Spinal cord (tissue), 10 donors: ENCODE measurements around the gene LRRC30. TPM values are rescaled to one million over a fixed set of nuclear protein-coding genes. Genes with fewer than 3 reads are reported as not detected.

ENCODE experiments used
- DNase-seq, 6 donors: peaks; one replicate each; pipeline versions ENCODE4 v3.0.0 to v3.0.0-alpha.2; 2013 to 2015; ENCODE audit warnings: low spot score in 6 of 6, low read depth in 4 of 6
- H3K27ac ChIP-seq: one replicate; pipeline ENCODE4 v1.5.1; 2013; ENCODE audit warnings: low read depth, low read length, control low read depth
- H3K27me3 ChIP-seq: one replicate; pipeline ENCODE4 v1.6.1; 2013; ENCODE audit warnings: low read length; ENCODE audit not compliant: control insufficient read depth, insufficient read depth
- H3K36me3 ChIP-seq: one replicate; pipeline ENCODE4 v1.6.1; 2013; ENCODE audit warnings: low read length; ENCODE audit not compliant: control insufficient read depth, insufficient read depth
- H3K4me1 ChIP-seq: one replicate; pipeline ENCODE4 v1.6.1; 2013; ENCODE audit warnings: low read length; ENCODE audit not compliant: control insufficient read depth, insufficient read depth
- H3K4me3 ChIP-seq: one replicate; pipeline ENCODE4 v1.5.1; 2013; ENCODE audit warnings: low read depth, low read length, control low read depth
- H3K9me3 ChIP-seq: one replicate; pipeline ENCODE4 v1.6.1; 2013; ENCODE audit warnings: low read length; ENCODE audit not compliant: control insufficient read depth, insufficient read depth
- WGBS: methylation state at CpG from one replicate; pipeline ENCODE4 v1.1.5; 2013; ENCODE audit warnings: missing lambda C conversion rate; ENCODE audit not compliant: insufficient coverage; 5-methylcytosine and 5-hydroxymethylcytosine counted together
- polyA plus RNA-seq, 2 donors: library from polyadenylated mRNA; unstranded; fragments of 120-200 nt; gene quantifications; one replicate each; pipeline ENCODE4 v1.2.1, GENCODE V29; 2013; ENCODE audit not compliant: insufficient read length in 2 of 2
- total RNA-seq, 2 donors: library from RNA; depleted of rRNA in 1 of 2; stranded (reverse); fragments of 120-200 nt in 1 of 2; fragments of >200 nt in 1 of 2; gene quantifications; one replicate each; pipeline versions ENCODE4 v1.2.3 to v1.2.4, GENCODE V29; 2013 to 2014
- donor health status: healthy.

LRRC30 gene
- total and polyA plus RNA-seq, 4 donors, result not detected

DNA sequence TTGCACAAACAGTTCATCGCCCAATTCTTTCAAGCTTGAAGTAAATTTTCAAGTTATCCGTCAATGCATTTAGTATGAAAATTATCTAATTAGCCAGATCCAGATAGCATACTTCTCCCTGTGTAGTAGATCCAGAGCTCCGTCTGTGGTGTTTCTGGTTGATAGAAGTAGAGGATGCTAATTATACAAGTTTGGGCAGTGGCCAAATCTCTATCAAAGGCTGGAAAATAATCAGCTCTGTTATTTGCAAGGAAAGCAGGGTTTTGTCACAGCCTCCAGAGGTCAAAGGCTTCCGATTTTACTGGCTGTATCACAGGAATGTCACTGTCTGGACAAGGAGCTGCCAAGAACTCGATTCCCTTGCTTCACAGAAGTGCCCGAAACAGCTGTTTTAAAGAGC, 28.6 kb downstream of the LRRC30 start:
- DNase-seq, result peak in 2 of 6 donors; percentile 81 to 82
- Histone ChIP-seq H3K27me3 (no peaks in the 10 kb centered on the region), H3K27ac (no peak overlapping the region), H3K36me3 (no peaks in the 10 kb centered on the region), H3K9me3 (no peaks in the 10 kb centered on the region), H3K4me3 (no peak overlapping the region), H3K4me1 (peaks cover 7% of the 10 kb centered on the region)
- 27% methylated on average over 4 of the region's 6 CpGs for WGBS

DNA sequence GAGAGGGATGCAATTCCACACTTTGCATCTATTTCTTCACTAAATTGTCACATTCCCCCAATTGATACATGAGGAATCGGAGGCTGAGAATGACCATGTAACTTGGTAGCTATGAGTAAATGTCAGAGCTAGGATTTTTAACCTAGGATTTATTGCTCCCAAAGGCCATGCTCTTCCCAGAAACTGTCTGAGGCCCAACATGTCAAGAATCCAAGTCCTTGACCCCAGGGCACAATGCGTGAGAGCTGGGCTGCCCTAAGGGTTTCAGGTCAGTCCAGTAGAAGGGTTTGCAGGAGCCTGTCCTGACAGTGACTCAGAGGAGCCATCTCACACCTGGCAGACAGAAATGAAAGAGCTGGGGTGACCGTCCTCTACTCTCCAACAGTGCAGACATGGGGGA, 30.3 kb downstream of the LRRC30 start:
- no peak overlapping the region for H3K4me3 ChIP-seq
- 93% methylated on average over 2 of the region's 3 CpGs for WGBS
- H3K9me3 ChIP-seq, result no peaks in the 10 kb centered on the region
- DNase-seq, result no peak
- H3K4me1 ChIP-seq, result peaks cover 7% of the 10 kb centered on the region
- H3K27ac ChIP-seq, result no peak overlapping the region
- no peaks in the 10 kb centered on the region for H3K36me3 ChIP-seq
- no peaks in the 10 kb centered on the region for H3K27me3 ChIP-seq

DNA sequence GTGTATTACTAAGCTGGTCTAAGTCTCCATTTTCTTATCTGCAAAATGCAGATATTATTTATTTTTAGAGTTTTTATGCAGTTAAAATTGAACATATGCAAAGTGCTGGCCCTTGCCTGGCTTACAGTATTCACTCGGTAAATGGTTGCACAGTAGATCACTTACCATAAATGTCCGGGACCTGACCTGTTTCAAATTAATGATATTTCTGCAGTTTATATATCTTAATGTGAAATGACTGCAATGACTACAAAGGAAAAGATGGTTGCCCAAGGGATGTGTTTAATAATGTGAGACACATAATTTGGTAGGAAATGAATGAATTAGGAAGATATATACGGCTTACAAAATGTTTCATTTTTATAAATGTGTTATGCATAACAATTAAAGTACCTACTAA, 37.1 kb downstream of the LRRC30 start:
- Histone ChIP-seq H3K27ac (no peak overlapping the region), H3K36me3 (no peaks in the 10 kb centered on the region), H3K4me1 (peaks cover 10% of the 10 kb centered on the region), H3K27me3 (no peaks in the 10 kb centered on the region), H3K4me3 (no peak overlapping the region), H3K9me3 (no peaks in the 10 kb centered on the region)
- DNase-seq, result no peak
- WGBS, result no CpG with 5 or more reads among the region's 3 CpGs

DNA sequence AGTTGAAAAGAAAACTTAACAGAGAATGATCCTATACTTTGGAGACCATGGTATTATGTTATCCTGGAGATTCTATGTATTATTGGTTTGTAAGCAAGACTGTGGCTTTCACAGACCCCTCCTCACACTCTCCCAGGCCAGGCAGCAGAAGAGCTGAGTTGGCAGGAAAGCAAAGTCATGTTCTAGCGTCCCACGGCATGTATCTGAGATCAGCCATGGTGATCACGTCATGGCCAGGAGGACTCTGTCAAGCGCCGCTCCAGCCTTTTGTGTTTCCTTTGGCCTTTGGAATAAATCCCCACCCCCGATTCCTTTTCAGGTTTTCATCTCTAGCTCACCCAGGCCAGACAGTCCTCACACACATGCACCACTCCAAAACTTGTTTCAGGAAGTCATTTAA, 39.1 kb downstream of the LRRC30 start:
- Histone ChIP-seq H3K27ac (no peak overlapping the region), H3K4me3 (no peak overlapping the region), H3K9me3 (no peaks in the 10 kb centered on the region), H3K36me3 (no peaks in the 10 kb centered on the region), H3K27me3 (no peaks in the 10 kb centered on the region), H3K4me1 (peaks cover 17% of the 10 kb centered on the region)
- no peak for DNase-seq
- 54% methylated on average over 3 of the region's 6 CpGs for WGBS

DNA sequence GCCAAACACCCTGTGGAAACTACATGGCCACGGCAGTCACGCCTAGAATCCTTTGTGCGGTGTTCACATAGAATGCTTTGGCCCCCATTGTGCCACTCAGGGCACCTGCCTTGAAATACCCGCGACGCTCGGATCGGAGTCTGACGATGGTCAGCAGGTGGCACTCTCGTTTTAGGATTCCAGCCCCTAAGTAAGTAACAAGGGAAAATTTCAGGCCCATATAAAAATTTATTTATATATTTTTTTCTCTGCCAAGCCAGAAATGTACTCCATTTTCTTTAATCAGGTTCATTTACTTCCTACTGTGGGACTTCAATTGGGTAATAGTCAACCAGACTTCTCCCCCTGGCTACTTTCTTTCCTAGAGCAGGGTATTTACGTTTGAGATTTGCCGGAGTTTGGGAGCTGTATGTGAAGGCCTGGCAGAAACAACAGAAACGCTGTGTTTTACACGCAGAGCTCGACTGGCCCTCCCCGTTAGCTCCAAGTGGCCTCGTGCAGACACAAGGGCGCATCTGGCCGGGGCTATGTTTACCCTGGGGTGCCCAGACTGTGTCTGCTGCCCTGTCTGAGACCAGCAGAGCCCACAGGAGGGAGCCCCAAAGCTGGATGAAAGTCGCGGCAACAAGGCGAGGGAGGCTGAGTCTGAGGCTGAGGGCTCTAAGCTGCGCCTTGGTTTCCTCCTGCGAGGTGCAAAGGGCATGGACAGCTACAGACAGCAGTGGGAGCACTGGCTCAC, 41.6 kb downstream of the LRRC30 start:
- Histone ChIP-seq H3K4me3 (peak overlapping the region; percentile 27), H3K27me3 (no peaks in the 10 kb centered on the region)

DNA sequence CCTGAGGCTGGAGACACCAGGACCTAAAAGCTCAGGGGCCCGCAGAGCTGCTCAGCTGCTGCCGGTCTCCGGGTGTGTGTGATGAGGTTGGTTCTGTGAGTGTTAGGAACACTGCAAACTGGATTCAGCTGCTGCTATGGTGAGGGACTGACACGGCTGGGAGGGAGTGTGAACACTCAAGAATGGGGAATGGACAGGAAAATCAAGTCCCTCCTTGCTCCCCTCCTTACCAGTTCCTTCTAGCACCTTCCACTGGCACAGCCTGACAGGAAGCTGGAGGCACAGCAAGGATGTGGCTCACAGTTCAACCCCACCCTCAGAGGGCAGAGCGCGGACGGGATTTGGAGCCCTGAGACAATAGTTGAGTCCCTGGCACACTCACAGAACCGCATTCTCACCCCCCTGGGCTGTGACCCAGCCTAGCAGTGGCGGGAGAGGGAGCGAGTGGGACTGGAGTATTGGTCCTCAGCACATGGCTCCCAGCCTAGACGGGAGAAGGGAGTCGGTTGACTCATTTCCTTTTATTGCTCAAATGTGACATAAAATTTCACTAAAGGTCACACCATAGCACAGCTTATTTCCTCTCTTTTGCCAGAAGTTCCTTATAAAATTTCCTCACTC, 42.5 kb downstream of the LRRC30 start:
- H3K36me3 ChIP-seq, result no peaks in the 10 kb centered on the region
- H3K4me1 ChIP-seq, result peaks cover 17% of the 10 kb centered on the region
- peak in 2 of 6 donors; percentile 18 to 23 for DNase-seq
- WGBS, result 51% methylated on average over 3 of the region's 12 CpGs
- H3K4me3 ChIP-seq, result no peak overlapping the region
- H3K27ac ChIP-seq, result no peak overlapping the region
- H3K9me3 ChIP-seq, result no peaks in the 10 kb centered on the region
- H3K27me3 ChIP-seq, result no peaks in the 10 kb centered on the region

More for the DNA sequence above, 41.6 kb downstream of the LRRC30 start:
- peak; percentile 56 to 97 (median 65) for DNase-seq
- WGBS, result 16% methylated on average over 16 of the region's 24 CpGs
- H3K4me1 ChIP-seq, result peaks cover 17% of the 10 kb centered on the region
- peak overlapping the region; percentile 42 for H3K27ac ChIP-seq
- no peaks in the 10 kb centered on the region for H3K36me3 ChIP-seq
- no peaks in the 10 kb centered on the region for H3K9me3 ChIP-seq

DNA sequence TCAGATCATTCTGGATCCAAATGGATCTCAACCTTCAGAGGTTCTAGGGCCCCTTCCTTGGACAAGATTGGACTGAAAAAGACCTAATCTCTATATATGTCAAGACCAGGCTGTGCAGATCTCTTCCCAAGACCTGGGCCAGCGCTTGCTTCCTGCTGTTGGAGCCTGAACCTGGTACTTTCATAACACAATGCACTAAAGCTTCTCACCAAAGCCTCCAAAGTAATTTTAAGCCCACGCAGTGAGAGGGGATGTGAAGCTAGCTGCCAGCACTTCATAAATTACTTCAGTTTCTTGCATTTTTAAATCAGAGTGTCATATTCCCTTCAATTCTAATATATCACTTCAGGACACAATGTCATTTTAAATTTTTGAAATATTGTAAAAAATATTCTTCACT, 50.7 kb downstream of the LRRC30 start:
- Histone ChIP-seq H3K4me1 (no peaks in the 10 kb centered on the region), H3K9me3 (no peaks in the 10 kb centered on the region), H3K27me3 (no peaks in the 10 kb centered on the region), H3K4me3 (no peak overlapping the region), H3K27ac (no peak overlapping the region), H3K36me3 (no peaks in the 10 kb centered on the region)
- WGBS, result no CpG with 5 or more reads among the region's 2 CpGs
- no peak for DNase-seq

Other genes with a start within 250 kb of the LRRC30 start
- gene LAMA1, start 113.3 kb upstream of the LRRC30 start, total RNA-seq, result 10 to 100 TPM; 31.6 to 38.2 TPM
- gene LAMA1, start 113.3 kb upstream of the LRRC30 start, polyA plus RNA-seq, result 10 to 100 TPM; 55.2 to 55.6 TPM